Gastrocnemius medialis (tissue), 4 donors: ENCODE measurements around the gene SORBS2. TPM values are rescaled to one million over a fixed set of nuclear protein-coding genes. Genes with fewer than 3 reads are reported as not detected.

Source experiments
- ATAC-seq, 2 donors: fragments of 150-250 bp; one replicate each; pipeline ENCODE4 v1.9.1; 2016
- DNase-seq, 2 donors: peaks; one replicate each; pipeline ENCODE4 v3.0.0-alpha.2; 2019
- H3K27ac ChIP-seq, 4 donors: fragments of 200-600 bp; sonication (generic); 1 replicate in 1 of 4; 2 replicates in 3 of 4; pipeline ENCODE4 v1.5.1; 2016 to 2018; ENCODE audit warnings: mild to moderate bottlenecking in 2 of 4, moderate library complexity in 1 of 4
- H3K27me3 ChIP-seq, 3 donors: fragments of 200-600 bp; sonication (generic) in 2 of 3; 1 replicate in 1 of 3; 2 replicates in 2 of 3; pipeline versions ENCODE4 v1.5.1 to v1.6.0; 2016 to 2019; ENCODE audit warnings: mild to moderate bottlenecking in 1 of 3, moderate library complexity in 1 of 3
- H3K36me3 ChIP-seq, 2 donors: fragments of 200-600 bp; sonication (generic) in 1 of 2; one replicate each; pipeline ENCODE4 v1.5.1; 2017 to 2018
- H3K4me1 ChIP-seq, 2 donors: fragments of 200-600 bp; sonication (generic) in 1 of 2; one replicate each; pipeline ENCODE4 v1.5.1; 2016 to 2017; ENCODE audit warnings: mild to moderate bottlenecking in 2 of 2
- H3K4me3 ChIP-seq, 4 donors: fragments of 200-600 bp; sonication (generic) in 3 of 4; 1 replicate in 1 of 4; 2 replicates in 3 of 4; pipeline ENCODE4 v1.5.1; 2016 to 2019; ENCODE audit warnings: mild to moderate bottlenecking in 2 of 4
- H3K9me3 ChIP-seq, 3 donors: fragments of 200-600 bp; sonication (generic) in 2 of 3; 1 replicate in 1 of 3; 2 replicates in 2 of 3; pipeline ENCODE4 v1.5.1; 2016 to 2019
- CTCF ChIP-seq, 5 experiments: fragments of 450-650 bp in 3 of 5; fragments of 200-600 bp in 2 of 5; sonication (generic) in 2 of 5; IDR thresholded peaks in 4 of 5; conservative IDR thresholded peaks in 1 of 5; 1 replicate in 4 of 5; 2 replicates in 1 of 5; pipeline ENCODE4 v1.5.1; 2016 to 2019; ENCODE audit warnings: antibody characterized with exemption in 5 of 5, mild to moderate bottlenecking in 3 of 5, moderate library complexity in 3 of 5
- POLR2A ChIP-seq, 2 donors: fragments of 450-650 bp; IDR thresholded peaks; one replicate each; pipeline ENCODE4 v1.6.1; 2017; ENCODE audit warnings: antibody characterized with exemption in 2 of 2, mild to moderate bottlenecking in 2 of 2, moderate library complexity in 2 of 2
- in situ Hi-C, 4 donors: fragments of 200-750 bp; cut with MboI; loops; one replicate each; pipeline versions ENCODE4 v1.15.0 to v1.8.0; 2017; ENCODE audit warnings: low sequenced_read_pairs in 4 of 4
- intact Hi-C: fragments of 100-400 bp; cut with DNase I; formaldehyde crosslinking; loops from one replicate; pipeline ENCODE4 v1.15.1; 2023; ENCODE audit warnings: low total_unique reads
- total RNA-seq, 4 donors: library from RNA; depleted of rRNA; stranded (reverse); fragments of >200 nt; gene quantifications; one replicate each; pipeline versions ENCODE4 v1.1.0 to v1.2.3, GENCODE V29; 2016

The SORBS2 gene
- total RNA-seq, 4 donors from 2014 or later = 15.3 to 64.5 (median 17.4) TPM

GRCh38 chr4:185672151-185672550 is 139.8 kb downstream of the SORBS2 start:
- H3K27ac ChIP-seq = no peak overlapping the region
- H3K4me3 ChIP-seq = no peak overlapping the region
- no peak for ATAC-seq
- no peaks in the 10 kb centered on the region for H3K36me3 ChIP-seq
- intact Hi-C loops (no loop called here), in situ Hi-C loops (no loop called here)
- no peaks in the 10 kb centered on the region for H3K27me3 ChIP-seq
- no peak for DNase-seq
- TF ChIP-seq CTCF (IDR thresholded peaks at IDR 0.05 in 4 of 5, conservative IDR thresholded peaks at IDR 0.05 in 1 of 5) (no peak), POLR2A (IDR thresholded peaks at IDR 0.05) (no peak)
- H3K9me3 ChIP-seq = no peaks in the 10 kb centered on the region
- peaks cover 10 to 16% of the 10 kb centered on the region in 2 donors for H3K4me1 ChIP-seq

GRCh38 chr4:185671496-185671895 is 140.5 kb downstream of the SORBS2 start:
- no peaks in the 10 kb centered on the region for H3K27me3 ChIP-seq
- in situ Hi-C loops (no loop called here), intact Hi-C loops (no loop called here)
- DNase-seq (no peak), ATAC-seq (no peak)
- TF ChIP-seq POLR2A (IDR thresholded peaks at IDR 0.05) (no peak), CTCF (IDR thresholded peaks at IDR 0.05 in 4 of 5, conservative IDR thresholded peaks at IDR 0.05 in 1 of 5) (no peak)
- H3K36me3 ChIP-seq = no peaks in the 10 kb centered on the region
- peaks cover 10 to 16% of the 10 kb centered on the region in 2 donors for H3K4me1 ChIP-seq
- no peaks in the 10 kb centered on the region for H3K9me3 ChIP-seq
- H3K27ac ChIP-seq = no peak overlapping the region
- no peak overlapping the region for H3K4me3 ChIP-seq

- intact Hi-C loops = no loop called here
- in situ Hi-C loops = no loop called here
Observed at GRCh38 chr4:185671066-185671465, 140.9 kb downstream of the SORBS2 start.

GRCh38 chr4:185669288-185669687 is 142.7 kb downstream of the SORBS2 start:
- peaks cover 10 to 16% of the 10 kb centered on the region in 2 donors for H3K4me1 ChIP-seq

More at GRCh38 chr4:185671066-185671465, 140.9 kb downstream of the SORBS2 start:
- Histone ChIP-seq H3K4me3 (no peak overlapping the region), H3K36me3 (no peaks in the 10 kb centered on the region), H3K4me1 (peaks cover 10 to 16% of the 10 kb centered on the region in 2 donors), H3K9me3 (no peaks in the 10 kb centered on the region), H3K27me3 (no peaks in the 10 kb centered on the region), H3K27ac (no peak overlapping the region)
- TF ChIP-seq POLR2A (IDR thresholded peaks at IDR 0.05) = no peak
- no peak for TF ChIP-seq CTCF (IDR thresholded peaks at IDR 0.05 in 4 of 5, conservative IDR thresholded peaks at IDR 0.05 in 1 of 5)
- ATAC-seq (no peak), DNase-seq (no peak)

More at GRCh38 chr4:185669288-185669687, 142.7 kb downstream of the SORBS2 start:
- Histone ChIP-seq H3K9me3 (no peaks in the 10 kb centered on the region), H3K27ac (no peak overlapping the region), H3K36me3 (no peaks in the 10 kb centered on the region), H3K4me3 (no peak overlapping the region), H3K27me3 (no peaks in the 10 kb centered on the region)
- DNase-seq (no peak), ATAC-seq (no peak)
- in situ Hi-C loops (no loop called here), intact Hi-C loops (no loop called here)
- TF ChIP-seq CTCF (IDR thresholded peaks at IDR 0.05 in 4 of 5, conservative IDR thresholded peaks at IDR 0.05 in 1 of 5) = no peak
- TF ChIP-seq POLR2A (IDR thresholded peaks at IDR 0.05) = no peak
